Osteocyte (in vitro differentiated cells): Measurements from ENCODE around the gene SPSB1. TPM values are rescaled to one million over a fixed set of nuclear protein-coding genes. Genes with fewer than 3 reads are reported as not detected.

Experiments
- DNase-seq: peaks from one replicate; pipeline ENCODE4 v3.0.0; 2021; ENCODE audit warnings: mixed read lengths; ENCODE audit not compliant: unreplicated experiment; ENCODE audit errors: extremely low spot score
- H3K27ac Mint-ChIP-seq: one replicate; pipeline ENCODE4 v1.8.0; 2021; ENCODE audit warnings: mild to moderate bottlenecking, mixed read lengths; ENCODE audit not compliant: unreplicated experiment
- H3K27me3 Mint-ChIP-seq: one replicate; pipeline ENCODE4 v1.8.0; 2021; ENCODE audit warnings: mixed read lengths; ENCODE audit not compliant: unreplicated experiment
- H3K36me3 Mint-ChIP-seq: one replicate; pipeline ENCODE4 v1.8.0; 2021; ENCODE audit warnings: mixed read lengths; ENCODE audit not compliant: unreplicated experiment
- H3K4me1 Mint-ChIP-seq: one replicate; pipeline ENCODE4 v1.8.0; 2021; ENCODE audit warnings: mixed read lengths; ENCODE audit not compliant: unreplicated experiment
- H3K4me3 Mint-ChIP-seq: one replicate; pipeline ENCODE4 v1.8.0; 2021; ENCODE audit warnings: mild to moderate bottlenecking, moderate library complexity, mixed read lengths; ENCODE audit not compliant: unreplicated experiment
- H3K9me3 Mint-ChIP-seq: one replicate; pipeline ENCODE4 v1.8.0; 2021; ENCODE audit warnings: mixed read lengths; ENCODE audit not compliant: unreplicated experiment
- total RNA-seq: library from RNA; stranded (reverse); gene quantifications from 2 replicates; pipeline ENCODE4 v1.2.1, GENCODE V29; 2021
- TF ChIP-seq, protein P1 (sequence below): fragments of 200-600 bp; sonication (generic); IDR thresholded peaks from 2 replicates; pipeline ENCODE4 v1.5.0; 2021; ENCODE audit warnings: antibody characterized with exemption, mild to moderate bottlenecking, moderate library complexity

Gene SPSB1
- total RNA-seq, 1 donor from 2014 or later: 52.8 TPM

DNA sequence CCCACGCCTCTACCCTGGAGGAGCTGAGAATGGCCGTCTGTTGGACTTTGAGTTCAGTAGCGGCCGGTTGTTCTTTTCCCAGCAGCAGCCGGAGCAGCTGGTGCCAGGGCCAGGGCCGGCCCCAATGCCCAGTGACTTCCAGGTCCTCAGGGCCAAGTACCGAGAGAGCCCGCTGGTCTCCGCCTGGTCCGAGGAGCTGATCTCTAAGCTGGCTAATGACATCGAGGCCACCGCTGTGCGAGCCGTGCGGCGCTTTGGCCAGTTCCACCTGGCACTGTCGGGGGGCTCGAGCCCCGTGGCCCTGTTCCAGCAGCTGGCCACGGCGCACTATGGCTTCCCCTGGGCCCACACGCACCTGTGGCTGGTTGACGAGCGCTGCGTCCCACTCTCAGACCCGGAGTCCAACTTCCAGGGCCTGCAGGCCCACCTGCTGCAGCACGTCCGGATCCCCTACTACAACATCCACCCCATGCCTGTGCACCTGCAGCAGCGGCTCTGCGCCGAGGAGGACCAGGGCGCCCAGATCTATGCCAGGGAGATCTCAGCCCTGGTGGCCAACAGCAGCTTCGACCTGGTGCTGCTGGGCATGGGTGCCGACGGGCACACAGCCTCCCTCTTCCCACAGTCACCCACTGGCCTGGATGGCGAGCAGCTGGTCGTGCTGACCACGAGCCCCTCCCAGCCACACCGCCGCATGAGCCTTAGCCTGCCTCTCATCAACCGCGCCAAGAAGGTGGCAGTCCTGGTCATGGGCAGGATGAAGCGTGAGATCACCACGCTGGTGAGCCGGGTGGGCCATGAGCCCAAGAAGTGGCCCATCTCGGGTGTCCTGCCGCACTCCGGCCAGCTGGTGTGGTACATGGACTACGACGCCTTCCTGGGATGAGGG lies 28.5 kb upstream of the SPSB1 start:
- DNase-seq: no peak
- TF ChIP-seq, protein P1, sequence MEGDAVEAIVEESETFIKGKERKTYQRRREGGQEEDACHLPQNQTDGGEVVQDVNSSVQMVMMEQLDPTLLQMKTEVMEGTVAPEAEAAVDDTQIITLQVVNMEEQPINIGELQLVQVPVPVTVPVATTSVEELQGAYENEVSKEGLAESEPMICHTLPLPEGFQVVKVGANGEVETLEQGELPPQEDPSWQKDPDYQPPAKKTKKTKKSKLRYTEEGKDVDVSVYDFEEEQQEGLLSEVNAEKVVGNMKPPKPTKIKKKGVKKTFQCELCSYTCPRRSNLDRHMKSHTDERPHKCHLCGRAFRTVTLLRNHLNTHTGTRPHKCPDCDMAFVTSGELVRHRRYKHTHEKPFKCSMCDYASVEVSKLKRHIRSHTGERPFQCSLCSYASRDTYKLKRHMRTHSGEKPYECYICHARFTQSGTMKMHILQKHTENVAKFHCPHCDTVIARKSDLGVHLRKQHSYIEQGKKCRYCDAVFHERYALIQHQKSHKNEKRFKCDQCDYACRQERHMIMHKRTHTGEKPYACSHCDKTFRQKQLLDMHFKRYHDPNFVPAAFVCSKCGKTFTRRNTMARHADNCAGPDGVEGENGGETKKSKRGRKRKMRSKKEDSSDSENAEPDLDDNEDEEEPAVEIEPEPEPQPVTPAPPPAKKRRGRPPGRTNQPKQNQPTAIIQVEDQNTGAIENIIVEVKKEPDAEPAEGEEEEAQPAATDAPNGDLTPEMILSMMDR: no peak
- Mint-ChIP-seq H3K4me1 (peaks cover 13% of the 10 kb centered on the region), H3K4me3 (no peak overlapping the region), H3K27ac (no peak overlapping the region), H3K36me3 (peaks cover 12% of the 10 kb centered on the region), H3K27me3 (no peaks in the 10 kb centered on the region), H3K9me3 (no peaks in the 10 kb centered on the region)

- Mint-ChIP-seq H3K36me3 (peaks cover 12% of the 10 kb centered on the region), H3K4me1 (peaks cover 21% of the 10 kb centered on the region), H3K9me3 (no peaks in the 10 kb centered on the region), H3K4me3 (no peak overlapping the region), H3K27ac (no peak overlapping the region), H3K27me3 (no peaks in the 10 kb centered on the region)
- DNase-seq: no peak
- TF ChIP-seq, protein P1: no peak
Measured at GRCh38 chr1:9265037-9265436, 27.7 kb upstream of the SPSB1 start.

- H3K4me1 Mint-ChIP-seq: peaks cover 30% of the 10 kb centered on the region
- H3K36me3 Mint-ChIP-seq: peaks cover 12% of the 10 kb centered on the region
- no peaks in the 10 kb centered on the region for H3K9me3 Mint-ChIP-seq
- TF ChIP-seq, protein P1: no peak
- no peak for DNase-seq
- no peaks in the 10 kb centered on the region for H3K27me3 Mint-ChIP-seq
- no peak overlapping the region for H3K4me3 Mint-ChIP-seq
- no peak overlapping the region for H3K27ac Mint-ChIP-seq
Measured at GRCh38 chr1:9265968-9266367, 26.7 kb upstream of the SPSB1 start.

DNA sequence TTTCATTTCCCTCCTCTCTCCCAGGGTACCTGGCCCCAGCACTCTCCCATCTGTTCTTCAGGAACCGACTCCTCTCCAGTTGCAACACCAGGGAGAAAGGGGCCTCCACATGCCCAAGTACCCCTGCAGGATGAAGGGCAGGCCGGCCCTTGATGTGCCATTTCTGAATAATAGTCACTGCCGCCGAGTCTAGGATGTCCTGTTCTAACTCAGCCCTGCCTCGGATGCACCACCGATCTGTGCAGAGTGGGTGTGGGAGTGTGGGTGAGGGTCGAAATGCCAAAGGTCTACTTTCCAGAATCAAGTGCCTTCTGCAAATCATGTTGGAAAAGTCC lies 25.4 kb upstream of the SPSB1 start:
- TF ChIP-seq, protein P1: no peak
- Mint-ChIP-seq H3K4me3 (no peak overlapping the region), H3K4me1 (peaks cover 33% of the 10 kb centered on the region), H3K27me3 (no peaks in the 10 kb centered on the region), H3K36me3 (peaks cover 9% of the 10 kb centered on the region), H3K9me3 (no peaks in the 10 kb centered on the region), H3K27ac (no peak overlapping the region)
- DNase-seq: no peak

DNA sequence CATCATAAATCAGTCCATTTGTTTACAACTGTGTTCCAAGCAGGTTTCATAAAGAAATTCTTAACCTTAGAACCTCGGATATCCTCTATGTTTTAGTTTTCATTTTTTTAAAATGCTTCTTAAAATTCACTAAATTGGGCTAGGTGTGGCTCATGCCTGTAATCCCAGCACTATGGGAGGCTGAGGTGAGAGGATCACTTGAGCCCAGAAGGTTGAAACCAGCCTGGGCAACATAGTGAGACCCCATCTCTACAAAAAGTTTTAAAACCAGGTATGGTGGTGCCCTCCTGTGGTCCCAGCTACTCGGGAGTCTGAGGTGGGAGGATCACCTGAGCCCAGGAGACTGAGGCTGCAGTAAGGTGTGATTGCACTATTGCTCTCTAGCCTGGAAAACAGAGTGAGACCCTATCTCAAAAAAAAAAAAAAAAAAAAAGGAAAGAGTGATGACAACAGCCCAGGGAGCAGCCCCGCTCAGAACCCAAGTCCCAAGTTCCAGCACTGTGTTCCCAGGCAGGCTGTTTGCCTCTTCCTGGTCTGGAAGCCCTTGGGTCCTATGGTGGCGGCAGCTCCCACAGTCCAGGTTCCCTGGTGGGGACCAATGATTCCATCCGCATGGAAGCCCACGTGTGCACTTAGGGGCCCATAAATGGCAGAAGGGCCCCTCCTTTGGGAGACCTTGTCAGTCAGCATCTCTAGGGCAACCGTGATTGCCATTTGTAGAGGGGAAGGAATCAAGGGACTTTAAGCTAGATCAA lies 24.7 kb upstream of the SPSB1 start:
- H3K9me3 Mint-ChIP-seq: no peaks in the 10 kb centered on the region

More for the DNA sequence above, 24.7 kb upstream of the SPSB1 start:
- no peak for DNase-seq
- Mint-ChIP-seq H3K4me3 (no peak overlapping the region), H3K27ac (no peak overlapping the region), H3K27me3 (no peaks in the 10 kb centered on the region), H3K4me1 (peaks cover 33% of the 10 kb centered on the region), H3K36me3 (peaks cover 9% of the 10 kb centered on the region)
- TF ChIP-seq, protein P1: no peak
